NCI-H1694 (cell line): Measurements from ENCODE around the gene EXOC2.

Source experiments
- DNase-seq: peaks from one replicate; lab custom pipeline; 2025; lab: John Stamatoyannopoulos, UW

Gene EXOC2

GRCh38 chr6:527989-528673 is 164.8 kb downstream of the EXOC2 start:
- no peak for DNase-seq

GRCh38 chr6:524803-525202 is 168.1 kb downstream of the EXOC2 start:
- no peak for DNase-seq

DNA sequence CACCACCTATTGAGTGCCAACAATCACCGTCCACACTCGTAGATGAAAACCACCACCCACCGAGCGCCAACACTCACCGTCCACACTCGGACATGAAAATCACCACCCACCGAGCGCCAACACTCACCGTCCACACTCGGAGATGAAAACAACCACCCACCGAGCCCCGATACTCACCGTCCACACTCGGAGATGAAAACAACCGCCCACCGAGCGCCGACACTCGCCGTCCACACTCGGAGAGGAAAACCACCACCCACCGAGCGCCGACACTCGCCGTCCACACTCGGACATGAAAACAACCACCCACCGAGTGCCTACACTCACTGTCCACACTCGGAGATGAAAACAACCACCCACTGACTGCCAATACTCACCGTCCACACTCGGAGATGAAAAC is 172.1 kb downstream of the EXOC2 start:
- no peak for DNase-seq

- DNase-seq, result no peak
These were observed 174.7 kb downstream of the EXOC2 start for GRCh38 chr6:518218-518617.

DNA sequence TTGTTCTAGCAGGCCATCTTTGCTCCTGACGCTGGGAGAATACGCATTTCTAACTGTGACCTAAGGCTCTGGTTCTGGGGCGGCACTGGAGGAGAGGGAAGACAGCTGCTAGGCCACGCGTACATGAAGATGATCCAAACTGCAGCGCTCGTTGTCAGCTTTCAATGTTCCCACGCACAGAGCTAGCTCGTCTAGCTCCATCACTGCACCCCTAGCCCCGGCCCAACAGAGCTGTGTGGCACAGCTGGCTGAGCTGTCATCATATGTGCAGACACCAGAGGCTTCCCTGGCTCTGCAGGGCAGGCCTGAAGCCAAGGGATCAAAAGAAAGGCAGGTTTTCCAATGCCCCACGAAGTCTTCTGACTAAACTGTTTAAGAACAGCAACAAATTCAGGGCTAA is 176.7 kb downstream of the EXOC2 start:
- DNase-seq, result no peak

DNA sequence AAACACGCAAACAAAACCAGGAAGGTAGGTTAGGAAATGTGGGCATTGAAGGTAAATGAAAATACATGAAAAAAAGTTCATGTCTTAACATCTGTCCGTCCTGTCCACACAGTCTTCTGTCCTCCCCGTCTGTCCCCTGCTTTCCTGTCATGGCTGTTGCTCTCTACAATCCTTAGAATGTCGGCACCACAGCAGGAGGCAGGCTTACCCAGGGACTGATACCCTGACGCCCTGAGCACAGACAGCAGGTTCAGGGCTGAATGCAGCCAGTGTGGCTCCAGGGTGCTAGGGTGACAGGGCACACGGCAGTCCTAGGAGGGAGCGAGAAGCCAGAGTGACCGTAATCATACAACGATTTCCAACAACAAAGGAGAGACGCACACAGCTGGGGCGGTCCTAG is 177.7 kb downstream of the EXOC2 start:
- DNase-seq, result no peak

DNA sequence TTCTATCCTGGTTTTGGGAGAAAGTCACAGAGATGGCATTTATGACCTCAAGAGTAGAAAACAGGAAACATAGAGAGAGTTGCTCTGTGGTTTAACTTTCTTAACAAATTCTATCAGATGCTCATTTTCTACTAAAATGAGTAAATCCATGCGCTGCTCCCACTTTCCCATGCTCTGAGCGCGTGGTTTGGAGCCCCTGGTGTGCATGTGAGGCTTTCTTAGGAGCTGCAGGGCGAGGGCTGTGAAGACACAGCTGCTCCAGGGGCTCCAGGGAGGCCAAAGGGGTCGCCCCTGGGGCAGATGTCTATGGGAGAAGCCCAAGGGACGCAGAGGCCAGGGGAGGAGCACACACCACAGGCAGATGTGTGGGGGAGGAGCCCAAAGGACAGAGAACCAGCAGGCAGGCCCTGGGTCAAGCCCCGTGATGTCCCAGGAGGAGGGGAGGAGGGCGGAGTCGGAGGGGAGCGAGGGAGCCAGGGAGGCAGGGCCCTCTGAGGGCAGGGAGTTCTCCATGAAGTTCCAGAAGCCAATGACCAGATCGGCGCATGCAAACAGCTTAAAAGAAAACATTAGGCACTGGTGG is 178.5 kb downstream of the EXOC2 start:
- no peak for DNase-seq

DNA sequence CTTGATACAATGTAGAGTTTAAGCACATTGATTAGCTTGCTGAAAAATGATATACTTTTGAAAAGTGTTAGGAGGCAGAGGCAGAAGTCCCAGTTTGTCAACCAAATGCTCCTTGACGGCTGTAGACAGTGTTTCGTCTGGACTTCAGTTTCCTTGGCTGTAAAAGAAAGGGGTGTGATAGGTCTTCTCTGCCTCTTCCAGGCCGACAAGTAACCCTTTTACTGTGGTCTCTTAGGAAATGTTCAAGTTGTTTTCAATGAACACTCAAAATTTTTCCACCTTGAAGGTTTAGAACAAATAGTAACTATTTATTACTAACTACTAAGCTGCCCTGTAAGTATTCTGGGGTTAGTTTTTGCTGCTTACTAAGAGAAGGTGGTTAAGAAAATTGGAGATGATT is 179.0 kb downstream of the EXOC2 start:
- no peak for DNase-seq

GRCh38 chr6:513058-513457 is 179.9 kb downstream of the EXOC2 start:
- no peak for DNase-seq

- no peak for DNase-seq
These were observed 181.3 kb downstream of the EXOC2 start for GRCh38 chr6:511488-512137.

GRCh38 chr6:509676-510075 is 183.3 kb downstream of the EXOC2 start:
- DNase-seq, result no peak

DNA sequence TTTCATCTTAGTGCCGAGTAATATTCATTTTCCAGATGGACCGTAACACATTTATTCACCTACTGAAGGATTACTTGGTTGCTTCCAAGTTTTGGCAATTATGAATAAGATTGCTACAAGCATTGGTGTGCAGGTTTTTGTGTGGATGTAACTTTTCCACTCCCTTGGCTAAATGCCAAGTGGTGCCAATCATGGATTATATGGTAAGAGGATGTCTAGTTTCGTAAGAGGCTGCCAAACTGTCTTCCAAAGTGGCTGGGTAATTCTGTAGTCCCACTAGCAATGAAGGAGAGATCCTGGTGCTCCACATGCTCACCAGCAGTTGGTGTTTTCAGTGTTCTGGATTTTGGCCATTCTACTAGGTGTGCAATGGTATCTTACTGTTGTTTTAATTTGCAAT is 184.3 kb downstream of the EXOC2 start:
- DNase-seq, result no peak

GRCh38 chr6:508006-508405 is 184.9 kb downstream of the EXOC2 start:
- no peak for DNase-seq

GRCh38 chr6:506920-507622 is 185.9 kb downstream of the EXOC2 start:
- no peak for DNase-seq

GRCh38 chr6:506508-506907 is 186.4 kb downstream of the EXOC2 start:
- no peak for DNase-seq

DNA sequence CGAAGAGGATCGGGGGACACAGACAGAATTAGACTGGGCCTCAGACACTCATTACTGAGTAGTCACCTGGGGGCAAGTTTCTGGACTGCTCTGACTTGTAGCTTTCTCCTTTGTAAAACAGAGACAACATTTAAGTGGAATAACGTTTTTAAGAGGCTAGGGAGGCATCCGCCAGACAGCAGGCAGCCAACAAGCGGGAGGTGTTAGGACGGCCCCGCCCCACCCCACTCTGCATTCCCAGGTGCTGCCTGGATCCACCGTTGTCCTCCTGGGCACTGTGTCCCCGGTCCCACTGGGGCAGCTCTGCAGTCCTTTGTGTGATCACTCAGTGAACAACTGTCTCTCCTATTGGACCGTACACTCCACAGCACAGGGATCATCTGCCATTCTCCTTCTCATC is 187.6 kb downstream of the EXOC2 start:
- no peak for DNase-seq

GRCh38 chr6:504446-504980 is 188.4 kb downstream of the EXOC2 start:
- no peak for DNase-seq

DNA sequence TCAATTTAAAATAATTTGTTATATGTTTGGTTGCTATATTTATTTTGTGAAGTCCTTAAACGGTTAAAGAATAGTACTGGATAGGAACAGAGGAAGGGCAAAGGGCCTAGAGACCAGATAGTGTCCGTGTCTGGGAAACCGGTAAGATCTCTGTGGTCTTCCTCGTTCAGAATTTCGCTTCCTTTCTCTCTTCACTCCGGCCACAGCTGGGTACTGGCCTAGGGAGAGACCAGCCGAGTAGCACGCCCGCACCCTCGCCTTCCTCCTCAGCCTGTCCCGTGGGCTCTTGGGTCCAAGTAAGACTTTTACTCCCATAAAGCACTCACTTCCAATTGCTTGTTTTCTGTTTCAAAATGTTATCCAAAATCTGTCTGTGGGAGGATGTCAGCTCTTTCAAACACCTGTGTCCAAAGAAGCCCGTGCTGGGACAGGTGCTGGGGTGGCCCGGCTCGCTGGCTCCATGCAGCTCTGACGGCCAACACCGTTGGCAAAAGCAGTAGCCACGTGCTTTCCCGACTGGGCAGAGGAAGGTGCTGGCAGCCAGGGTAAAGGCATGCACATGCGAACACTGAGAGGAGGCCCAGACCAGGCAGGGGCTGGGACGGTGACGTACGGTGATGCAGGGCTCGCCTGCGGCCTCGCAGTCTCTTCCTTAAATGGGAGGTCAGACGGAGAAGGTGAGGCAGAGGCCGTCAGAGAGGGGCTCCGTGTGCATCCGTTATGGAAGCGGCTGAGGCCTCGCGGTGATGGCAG is 189.2 kb downstream of the EXOC2 start:
- no peak for DNase-seq

GRCh38 chr6:502761-503160 is 190.2 kb downstream of the EXOC2 start:
- DNase-seq, result no peak

DNA sequence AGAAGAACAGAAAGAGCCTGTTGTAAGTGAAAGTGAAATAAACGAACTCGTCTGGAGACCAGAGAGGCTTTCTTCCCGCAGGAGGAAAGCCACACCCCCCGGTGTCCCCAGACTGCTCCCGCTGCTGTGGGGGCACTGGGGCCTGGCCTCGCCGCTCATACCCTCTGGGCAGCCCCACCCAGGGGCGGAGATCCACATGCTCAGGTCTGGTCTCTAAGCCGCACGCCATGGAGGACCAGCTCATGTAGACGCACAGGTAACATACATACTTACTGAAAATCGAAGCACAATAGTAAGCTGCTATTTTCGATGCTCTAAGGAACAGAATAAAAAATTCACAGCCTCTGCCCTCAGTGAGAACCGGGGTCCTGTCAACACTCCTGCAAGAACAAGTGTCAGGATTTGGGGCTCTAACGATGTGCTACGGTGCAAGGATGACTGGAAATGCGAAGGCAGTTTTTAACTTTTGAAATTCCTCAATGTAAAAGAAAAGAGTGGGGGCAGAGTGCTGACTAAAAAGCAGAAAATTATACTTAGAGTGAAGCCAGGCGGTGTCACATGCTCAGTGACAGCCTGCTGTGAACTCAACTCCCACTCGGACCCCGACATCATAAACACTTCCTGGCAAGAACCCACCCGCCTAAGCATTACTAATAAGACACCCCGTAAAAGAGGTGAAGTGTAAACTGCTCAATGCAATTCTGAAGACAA is 190.9 kb downstream of the EXOC2 start:
- no peak for DNase-seq

DNA sequence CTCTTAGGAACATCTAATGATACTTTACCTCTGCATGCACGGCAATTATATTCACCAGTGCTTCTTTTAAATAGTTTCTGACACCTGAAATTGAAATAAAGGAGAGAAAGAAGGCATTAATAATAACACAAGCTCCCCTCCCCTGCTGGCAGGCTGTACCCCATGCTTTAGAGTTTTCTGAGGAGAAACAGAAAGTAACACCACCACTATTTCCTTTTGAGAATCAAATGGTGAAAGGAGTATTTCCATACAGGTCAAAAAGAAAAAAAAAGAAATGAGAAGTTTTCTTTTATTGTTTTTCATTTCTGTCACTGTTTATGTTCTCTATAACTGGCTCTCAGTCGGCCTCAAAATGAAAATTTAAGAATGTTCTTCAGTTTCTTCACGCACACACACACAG is 193.3 kb downstream of the EXOC2 start:
- no peak for DNase-seq
